Kidney tubule cell (primary cell): ENCODE measurements around the gene KIRREL2.
A peak's percentile ranks its signal among the peaks of the same experiment; 100 is the strongest.
"Not testable (repeated sequence)": the region's sequence is repeated elsewhere in the genome, so short reads cannot be mapped to it uniquely, and the experiment has no call there.

Experiments used
- DNase-seq: peaks from one replicate; pipeline ENCODE4 v3.0.0-alpha.2; 2018; ENCODE audit warnings: low spot score

The KIRREL2 gene

GRCh38 chr19:35869327-35870123 is 12.8 kb downstream of the KIRREL2 start:
- peak; percentile 69 for DNase-seq

- not testable (repeated sequence) for DNase-seq
Observed at GRCh38 chr19:35870124-35870736, 13.5 kb downstream of the KIRREL2 start.

DNA sequence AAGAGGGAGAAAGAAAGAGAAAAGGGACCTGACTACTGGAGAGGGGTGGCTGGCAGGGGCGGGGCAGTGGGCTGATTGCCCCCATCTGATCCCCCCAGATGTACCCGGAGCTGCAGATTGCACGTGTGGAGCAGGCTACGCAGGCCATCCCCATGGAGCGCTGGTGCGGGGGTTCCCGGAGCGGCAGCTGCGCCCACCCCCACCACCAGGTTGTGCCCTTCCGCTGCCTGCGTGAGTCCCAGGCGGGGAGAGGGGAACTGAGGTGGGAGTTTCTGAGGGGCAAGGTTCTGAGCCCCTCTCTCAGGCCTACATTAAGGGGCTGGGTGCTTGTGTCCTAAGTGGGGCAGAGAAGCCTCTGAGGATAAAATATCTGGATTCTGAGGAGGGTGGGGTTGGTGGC is 14.1 kb downstream of the KIRREL2 start:
- DNase-seq, result no peak

- DNase-seq, result no peak
Observed at GRCh38 chr19:35871611-35872010, 14.9 kb downstream of the KIRREL2 start.

DNA sequence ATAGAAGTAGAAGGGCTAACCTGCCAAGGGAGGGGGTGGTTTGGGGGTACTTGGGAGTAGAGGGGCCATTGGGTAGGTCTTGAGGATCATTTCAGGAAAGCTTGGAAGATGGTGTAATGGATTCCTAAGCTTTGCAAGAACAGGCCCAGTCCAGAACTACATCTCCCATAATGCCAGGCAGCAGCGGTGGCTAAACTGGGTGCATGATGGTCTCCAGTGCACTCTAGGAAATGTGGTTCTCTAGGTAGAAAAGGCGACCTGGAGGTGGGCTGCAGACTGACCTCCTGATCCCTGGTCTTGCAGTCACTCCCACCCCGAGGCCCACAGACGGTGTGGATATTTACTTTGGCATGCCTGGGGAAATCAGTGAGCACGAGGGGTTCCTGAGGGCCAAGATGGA is 15.5 kb downstream of the KIRREL2 start:
- no peak for DNase-seq

DNA sequence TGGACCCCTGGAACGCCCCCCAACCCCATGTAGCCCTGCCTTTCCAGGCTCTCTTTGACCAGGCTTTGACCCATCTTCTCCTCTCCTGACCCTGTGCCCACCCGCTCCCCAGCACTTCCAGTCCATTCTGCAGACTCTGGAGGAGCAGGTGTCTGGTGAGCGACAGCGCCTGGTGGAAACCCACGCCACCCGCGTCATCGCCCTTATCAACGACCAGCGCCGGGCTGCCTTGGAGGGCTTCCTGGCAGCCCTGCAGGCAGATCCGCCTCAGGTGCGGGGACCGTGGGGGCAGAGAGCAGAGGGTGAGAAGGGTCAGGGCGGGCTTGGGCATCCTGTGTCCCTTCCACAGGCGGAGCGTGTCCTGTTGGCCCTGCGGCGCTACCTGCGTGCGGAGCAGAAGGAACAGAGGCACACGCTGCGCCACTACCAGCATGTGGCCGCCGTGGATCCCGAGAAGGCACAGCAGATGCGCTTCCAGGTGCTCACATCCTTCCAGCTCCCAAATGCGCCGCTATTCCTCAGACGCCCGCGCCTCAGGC is 17.8 kb downstream of the KIRREL2 start:
- DNase-seq, result no peak

GRCh38 chr19:35879068-35879467 is 22.4 kb downstream of the KIRREL2 start:
- DNase-seq, result no peak

- peak; percentile 89 for DNase-seq
Observed at GRCh38 chr19:35879770-35880317, 23.1 kb downstream of the KIRREL2 start.

GRCh38 chr19:35882114-35882832 is 25.6 kb downstream of the KIRREL2 start:
- DNase-seq, result peak; percentile 73

DNA sequence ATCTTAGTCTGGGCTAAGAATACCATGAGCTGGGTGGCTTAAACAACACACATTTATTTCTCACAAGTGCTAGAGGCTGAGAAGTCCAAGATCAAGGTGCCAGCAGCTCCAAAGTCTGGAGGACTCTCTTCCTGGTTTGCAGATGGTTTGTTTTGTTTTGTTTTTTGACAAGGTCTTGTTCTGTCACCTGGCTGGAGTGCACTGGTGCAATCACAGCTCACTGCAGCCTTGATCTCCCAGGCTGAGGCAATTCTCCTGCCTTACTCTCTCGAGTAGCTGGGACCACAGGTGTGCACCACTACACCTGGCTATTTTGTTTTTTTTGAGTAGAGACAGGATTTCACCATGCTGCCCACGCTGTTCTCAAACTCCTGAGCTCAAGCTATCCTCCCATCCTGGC is 27.2 kb downstream of the KIRREL2 start:
- DNase-seq, result no peak

DNA sequence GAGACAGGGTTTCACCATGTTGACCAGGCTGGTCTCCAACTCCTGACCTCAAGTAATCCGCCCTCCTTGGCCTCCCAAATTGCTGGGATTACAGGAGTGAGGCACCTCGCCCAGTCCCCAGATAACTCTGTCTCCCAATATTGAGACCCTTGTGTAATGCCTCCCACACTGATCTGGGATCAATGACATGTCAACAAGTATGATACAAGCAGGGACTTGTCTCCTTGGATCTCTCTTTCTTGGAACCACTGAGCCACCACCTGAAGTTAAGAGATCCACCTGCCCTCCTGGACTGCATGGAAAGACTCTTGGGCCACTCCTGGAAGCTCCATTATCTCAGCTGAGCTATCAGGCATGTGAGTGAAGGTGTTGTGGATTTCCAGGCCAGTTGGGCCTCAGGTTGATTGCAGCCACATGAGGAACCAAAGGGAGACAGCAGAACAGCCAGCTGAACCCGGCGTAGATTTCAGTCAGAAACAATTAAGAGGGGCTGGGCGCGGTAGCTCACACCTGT is 28.6 kb downstream of the KIRREL2 start:
- no peak for DNase-seq

DNA sequence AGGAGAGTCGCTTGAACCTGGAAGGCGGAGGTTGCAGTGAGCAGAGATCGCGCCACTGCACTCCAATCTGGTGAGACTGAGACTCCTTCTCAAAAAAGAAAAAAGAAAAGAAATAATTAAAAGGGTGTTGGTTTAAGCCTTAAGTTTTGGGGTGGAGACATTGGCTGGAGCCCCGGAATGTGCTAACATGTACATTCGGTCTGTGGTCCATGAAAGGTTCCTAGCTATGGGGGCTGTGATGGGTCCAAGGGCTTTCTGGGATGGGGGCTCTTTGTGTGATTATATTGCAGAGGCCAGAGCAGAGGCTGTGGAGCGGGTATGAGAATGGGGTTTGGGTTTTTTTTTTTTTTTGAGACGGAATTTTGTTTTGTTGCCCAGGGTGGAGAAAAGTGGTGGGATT is 29.2 kb downstream of the KIRREL2 start:
- no peak for DNase-seq

GRCh38 chr19:35887197-35887596 is 30.5 kb downstream of the KIRREL2 start:
- DNase-seq, result no peak

DNA sequence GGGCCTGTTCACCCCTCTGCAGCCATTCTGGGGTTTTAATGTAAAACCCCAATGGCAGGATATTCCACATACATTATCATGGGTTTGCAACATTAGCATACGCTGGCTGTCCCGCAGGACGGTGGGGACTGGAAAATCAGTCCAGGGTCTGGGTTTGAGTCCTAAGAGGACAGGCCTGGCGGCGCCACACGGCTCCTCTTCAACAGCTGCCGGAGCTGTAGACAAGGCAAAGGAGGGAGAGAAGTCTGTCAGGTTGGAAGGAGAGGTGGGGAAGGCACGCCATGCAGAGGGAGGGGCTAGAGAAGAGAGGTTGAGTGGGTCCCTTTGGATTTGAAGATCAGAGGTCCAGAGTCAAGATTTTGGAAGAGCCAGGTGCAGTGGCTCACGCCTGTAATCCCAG is 31.7 kb downstream of the KIRREL2 start:
- no peak for DNase-seq

GRCh38 chr19:35889370-35890112 is 32.8 kb downstream of the KIRREL2 start:
- DNase-seq, result no peak

GRCh38 chr19:35890113-35890650 is 33.5 kb downstream of the KIRREL2 start:
- no peak for DNase-seq

GRCh38 chr19:35891819-35892218 is 35.1 kb downstream of the KIRREL2 start:
- not testable (repeated sequence) for DNase-seq

GRCh38 chr19:35894342-35894741 is 37.6 kb downstream of the KIRREL2 start:
- DNase-seq, result no peak

- DNase-seq, result no peak
Observed at GRCh38 chr19:35895911-35896642, 39.4 kb downstream of the KIRREL2 start.

GRCh38 chr19:35896643-35897040 is 39.9 kb downstream of the KIRREL2 start:
- no peak for DNase-seq
